Peyer's patch (tissue), 4 donors: ENCODE results near the gene NDUFA13. TPM values are rescaled to one million over a fixed set of nuclear protein-coding genes. Genes with fewer than 3 reads are reported as not detected.

ENCODE experiments used
- DNase-seq, 3 donors: peaks; one replicate each; pipeline ENCODE4 v3.0.0-alpha.2; 2017 to 2019
- H3K27ac ChIP-seq, 4 donors: fragments of 200-600 bp; sonication (generic); one replicate each; pipeline ENCODE4 v1.5.1; 2016 to 2019
- H3K27me3 ChIP-seq, 2 donors: fragments of 200-600 bp; sonication (generic); one replicate each; pipeline ENCODE4 v1.5.1; 2019
- H3K36me3 ChIP-seq, 3 donors: fragments of 200-600 bp; sonication (generic); one replicate each; pipeline ENCODE4 v1.5.1; 2016 to 2019
- H3K4me1 ChIP-seq, 4 donors: fragments of 200-600 bp; sonication (generic); one replicate each; pipeline ENCODE4 v1.5.1; 2016 to 2019
- H3K4me3 ChIP-seq, 4 donors: fragments of 200-600 bp; sonication (generic); 1 replicate in 3 of 4; 2 replicates in 1 of 4; pipeline ENCODE4 v1.5.1; 2016 to 2019; ENCODE audit warnings: mild to moderate bottlenecking in 1 of 4
- H3K9me3 ChIP-seq, 4 donors: fragments of 200-600 bp; sonication (generic); one replicate each; pipeline ENCODE4 v1.5.1; 2016 to 2019; ENCODE audit warnings: mild to moderate bottlenecking in 1 of 4
- CTCF ChIP-seq, 6 experiments: fragments of 450-650 bp in 4 of 6; fragments of 200-600 bp in 2 of 6; sonication (generic) in 1 of 6; IDR thresholded peaks; one replicate each; pipeline ENCODE4 v1.5.1; 2017 to 2019; ENCODE audit warnings: antibody characterized with exemption in 6 of 6, mild to moderate bottlenecking in 3 of 6, moderate library complexity in 1 of 6
- POLR2A ChIP-seq, 2 donors: fragments of 450-650 bp; IDR thresholded peaks; one replicate each; pipeline ENCODE4 v1.5.1; 2017; ENCODE audit warnings: antibody characterized with exemption in 2 of 2, mild to moderate bottlenecking in 2 of 2, moderate library complexity in 2 of 2
- total RNA-seq, 4 donors: library from RNA; depleted of rRNA; stranded (reverse); fragments of >200 nt; gene quantifications; one replicate each; pipeline ENCODE4 v1.1.0, GENCODE V29; 2016

Gene NDUFA13
- total RNA-seq, 4 donors from 2014 or later, result 40.7 to 188 (median 126) TPM

GRCh38 chr19:19524053-19524452 lies 8.0 kb downstream of the NDUFA13 start:
- TF ChIP-seq POLR2A (IDR thresholded peaks at IDR 0.05) (no peak), CTCF (IDR thresholded peaks at IDR 0.05) (no peak)
- H3K4me1 ChIP-seq, result peaks cover 0 to 21% (median 6%) of the 10 kb centered on the region in 4 donors
- H3K4me3 ChIP-seq, result no peak overlapping the region
- DNase-seq, result no peak
- no peaks in the 10 kb centered on the region for H3K9me3 ChIP-seq
- no peaks in the 10 kb centered on the region for H3K27me3 ChIP-seq
- H3K27ac ChIP-seq, result peak overlapping the region in 1 of 4 donors; percentile 38
- peaks cover 0 to 67% (median 0%) of the 10 kb centered on the region in 3 donors for H3K36me3 ChIP-seq

GRCh38 chr19:19525611-19526380 lies 9.8 kb downstream of the NDUFA13 start:
- H3K4me1 ChIP-seq, result peaks cover 0 to 21% (median 6%) of the 10 kb centered on the region in 4 donors
- peak overlapping the region in 1 of 4 donors; percentile 38 for H3K27ac ChIP-seq
- TF ChIP-seq POLR2A (IDR thresholded peaks at IDR 0.05) (no peak), CTCF (IDR thresholded peaks at IDR 0.05) (no peak)
- no peaks in the 10 kb centered on the region for H3K27me3 ChIP-seq
- no peak for DNase-seq
- no peak overlapping the region for H3K4me3 ChIP-seq
- peaks cover 0 to 56% (median 0%) of the 10 kb centered on the region in 3 donors for H3K36me3 ChIP-seq
- H3K9me3 ChIP-seq, result no peaks in the 10 kb centered on the region

- no peak for DNase-seq
- no peaks in the 10 kb centered on the region for H3K27me3 ChIP-seq
- no peaks in the 10 kb centered on the region for H3K9me3 ChIP-seq
- no peak for TF ChIP-seq CTCF (IDR thresholded peaks at IDR 0.05)
- TF ChIP-seq POLR2A (IDR thresholded peaks at IDR 0.05), result no peak
- peaks cover 0 to 21% (median 7%) of the 10 kb centered on the region in 4 donors for H3K4me1 ChIP-seq
- H3K36me3 ChIP-seq, result peaks cover 0 to 55% (median 0%) of the 10 kb centered on the region in 3 donors
- H3K4me3 ChIP-seq, result no peak overlapping the region
- H3K27ac ChIP-seq, result peak overlapping the region in 1 of 4 donors; percentile 21
These were observed 10.8 kb downstream of the NDUFA13 start for GRCh38 chr19:19526581-19527370.

- peak overlapping the region in 1 of 4 donors; percentile 21 for H3K27ac ChIP-seq
- H3K36me3 ChIP-seq, result peaks cover 0 to 55% (median 0%) of the 10 kb centered on the region in 3 donors
- H3K4me1 ChIP-seq, result peaks cover 0 to 26% (median 9%) of the 10 kb centered on the region in 4 donors
- DNase-seq, result no peak
- H3K27me3 ChIP-seq, result no peaks in the 10 kb centered on the region
- H3K9me3 ChIP-seq, result no peaks in the 10 kb centered on the region
- TF ChIP-seq CTCF (IDR thresholded peaks at IDR 0.05) (no peak), POLR2A (IDR thresholded peaks at IDR 0.05) (no peak)
- H3K4me3 ChIP-seq, result no peak overlapping the region
These were observed 11.3 kb downstream of the NDUFA13 start for GRCh38 chr19:19527371-19527656.

GRCh38 chr19:19527674-19528625 lies 11.9 kb downstream of the NDUFA13 start:
- peaks cover 0 to 28% (median 10%) of the 10 kb centered on the region in 4 donors for H3K4me1 ChIP-seq
- H3K27ac ChIP-seq, result no peak overlapping the region
- no peak overlapping the region for H3K4me3 ChIP-seq
- TF ChIP-seq POLR2A (IDR thresholded peaks at IDR 0.05) (no peak), CTCF (IDR thresholded peaks at IDR 0.05) (no peak)
- H3K36me3 ChIP-seq, result peaks cover 0 to 55% (median 0%) of the 10 kb centered on the region in 3 donors
- no peaks in the 10 kb centered on the region for H3K9me3 ChIP-seq
- DNase-seq, result no peak
- no peaks in the 10 kb centered on the region for H3K27me3 ChIP-seq
